ENCODE data around the gene SLC26A8. TPM values are rescaled to one million over a fixed set of nuclear protein-coding genes. Genes with fewer than 3 reads are reported as not detected.

SLC26A8 gene
- total RNA-seq, 1 experiment from 2014 or later, result 0.09 TPM

DNA sequence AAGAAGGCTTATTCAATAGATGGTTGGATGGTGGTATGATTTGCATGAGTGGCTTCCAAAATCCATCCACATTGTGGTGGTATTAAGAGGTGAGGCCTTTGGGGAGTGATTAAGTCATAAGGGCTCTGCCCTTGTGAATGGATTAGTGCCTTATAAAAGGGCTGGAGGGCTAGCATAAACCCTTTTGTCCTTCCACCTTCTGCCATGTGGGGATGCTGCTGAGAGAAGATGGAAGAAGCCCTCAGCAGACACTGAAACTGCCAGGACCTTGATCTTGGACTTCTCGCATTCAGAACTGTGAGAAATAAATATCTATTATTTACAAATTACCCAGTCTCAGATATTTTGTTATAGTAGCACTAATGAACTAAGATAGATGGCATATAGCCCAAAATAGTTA lies 75.7 kb downstream of the SLC26A8 start:
- H3K23ac ChIP-seq (ENCODE audit: insufficient read length, low read depth, low read length), result no peak overlapping the region
- no peaks in the 10 kb centered on the region for H4K20me1 ChIP-seq (ENCODE audit: control insufficient read depth, insufficient read depth, insufficient read length)
- no peak overlapping the region for H3K27ac ChIP-seq (ENCODE audit: insufficient read length, low read depth, low read length)
- no peak overlapping the region for H3K56ac ChIP-seq (ENCODE audit: insufficient read length, low read depth, low read length)
- H2BK5ac ChIP-seq (ENCODE audit: insufficient read length, low read length), result no peak overlapping the region
- H3K9ac ChIP-seq (ENCODE audit: extremely low read depth, insufficient read length, low read length), result no peak overlapping the region
- H2BK15ac ChIP-seq (ENCODE audit: low read depth, low read length), result no peak overlapping the region
- H2AFZ ChIP-seq (ENCODE audit: low read length), result no peak overlapping the region
- Mint-ChIP-seq H3K4me1 (peaks cover 9% of the 10 kb centered on the region in 2 experiments), H3K4me3 (no peak overlapping the region), H3K27me3 (ENCODE audit: low read depth) (no peaks in the 10 kb centered on the region), H3K27ac (no peak overlapping the region), H3K36me3 (ENCODE audit: insufficient read depth in 1 of 3, low read depth in 3 of 3) (no peaks in the 10 kb centered on the region), H3K9me3 (no peaks in the 10 kb centered on the region)
- no peaks in the 10 kb centered on the region for H3K79me1 ChIP-seq (ENCODE audit: insufficient read depth, low read depth, low read length, poor library complexity, severe bottlenecking)
- TF ChIP-seq, protein P1, sequence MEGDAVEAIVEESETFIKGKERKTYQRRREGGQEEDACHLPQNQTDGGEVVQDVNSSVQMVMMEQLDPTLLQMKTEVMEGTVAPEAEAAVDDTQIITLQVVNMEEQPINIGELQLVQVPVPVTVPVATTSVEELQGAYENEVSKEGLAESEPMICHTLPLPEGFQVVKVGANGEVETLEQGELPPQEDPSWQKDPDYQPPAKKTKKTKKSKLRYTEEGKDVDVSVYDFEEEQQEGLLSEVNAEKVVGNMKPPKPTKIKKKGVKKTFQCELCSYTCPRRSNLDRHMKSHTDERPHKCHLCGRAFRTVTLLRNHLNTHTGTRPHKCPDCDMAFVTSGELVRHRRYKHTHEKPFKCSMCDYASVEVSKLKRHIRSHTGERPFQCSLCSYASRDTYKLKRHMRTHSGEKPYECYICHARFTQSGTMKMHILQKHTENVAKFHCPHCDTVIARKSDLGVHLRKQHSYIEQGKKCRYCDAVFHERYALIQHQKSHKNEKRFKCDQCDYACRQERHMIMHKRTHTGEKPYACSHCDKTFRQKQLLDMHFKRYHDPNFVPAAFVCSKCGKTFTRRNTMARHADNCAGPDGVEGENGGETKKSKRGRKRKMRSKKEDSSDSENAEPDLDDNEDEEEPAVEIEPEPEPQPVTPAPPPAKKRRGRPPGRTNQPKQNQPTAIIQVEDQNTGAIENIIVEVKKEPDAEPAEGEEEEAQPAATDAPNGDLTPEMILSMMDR (conservative IDR thresholded peaks at IDR 0.05), result peak; percentile 63
- H4K5ac ChIP-seq (ENCODE audit: insufficient read length, low read depth, low read length), result no peak overlapping the region
- no peaks in the 10 kb centered on the region for H3K4me1 ChIP-seq (ENCODE audit: insufficient read depth, low read length)
- no peak overlapping the region for H4K8ac ChIP-seq (replicated peaks; ENCODE audit: insufficient read length, low read depth, low read length)
- H3T11ph ChIP-seq (ENCODE audit: low read length), result no peak overlapping the region
- WGBS (ENCODE audit: extremely low coverage, insufficient read length, low lambda C conversion rate), result no CpG with 5 or more reads among the region's 1 CpG
- H2BK20ac ChIP-seq (ENCODE audit: low read depth, low read length, poor library complexity, severe bottlenecking), result no peak overlapping the region
- H2AK5ac ChIP-seq (ENCODE audit: insufficient read length, low read length), result no peak overlapping the region
- DNase-seq, result peak; percentile 68
- no peak overlapping the region for H4K91ac ChIP-seq (ENCODE audit: insufficient read length, low read depth, low read length)
- no peaks in the 10 kb centered on the region; the same call in 1 of the 2 replicates for H3K79me2 ChIP-seq (ENCODE audit: insufficient read depth, low read length)
- H2BK120ac ChIP-seq (ENCODE audit: low read depth, low read length, poor library complexity, severe bottlenecking), result no peak overlapping the region
- H3K9me3 ChIP-seq (ENCODE audit: control insufficient read depth, low read depth, low read length), result no peaks in the 10 kb centered on the region
- no peak overlapping the region for H3K4me2 ChIP-seq (ENCODE audit: insufficient read depth, insufficient read length, low read length)
- H2BK12ac ChIP-seq (ENCODE audit: insufficient read length, low read depth, low read length), result no peak overlapping the region
- H3K14ac ChIP-seq (ENCODE audit: insufficient read depth, low read length), result no peak overlapping the region
- H3K27me3 ChIP-seq (ENCODE audit: insufficient read depth, low read length), result no peaks in the 10 kb centered on the region
- no peak overlapping the region for H3K18ac ChIP-seq (ENCODE audit: insufficient read length, low read depth, low read length)
- no peak overlapping the region for H3K4ac ChIP-seq (ENCODE audit: low read depth, low read length)
- H3K23me2 ChIP-seq (ENCODE audit: insufficient read length, low read depth, low read length, poor library complexity, severe bottlenecking), result no peaks in the 10 kb centered on the region
